Left kidney (tissue), 2 donors: ENCODE measurements around the gene GMPR. TPM values are rescaled to one million over a fixed set of nuclear protein-coding genes. Genes with fewer than 3 reads are reported as not detected.
A peak's percentile ranks its signal among the peaks of the same experiment; 100 is the strongest.

Source experiments
- DNase-seq: peaks from one replicate; pipeline ENCODE4 v3.0.0-alpha.2; 2013
- polyA plus RNA-seq: library from polyadenylated mRNA; unstranded; fragments of 120-200 nt; gene quantifications from one replicate; pipeline ENCODE4 v1.2.1, GENCODE V29; 2013; ENCODE audit not compliant: insufficient read length

Gene GMPR
- polyA plus RNA-seq, 1 donor: 4.7 TPM

DNA sequence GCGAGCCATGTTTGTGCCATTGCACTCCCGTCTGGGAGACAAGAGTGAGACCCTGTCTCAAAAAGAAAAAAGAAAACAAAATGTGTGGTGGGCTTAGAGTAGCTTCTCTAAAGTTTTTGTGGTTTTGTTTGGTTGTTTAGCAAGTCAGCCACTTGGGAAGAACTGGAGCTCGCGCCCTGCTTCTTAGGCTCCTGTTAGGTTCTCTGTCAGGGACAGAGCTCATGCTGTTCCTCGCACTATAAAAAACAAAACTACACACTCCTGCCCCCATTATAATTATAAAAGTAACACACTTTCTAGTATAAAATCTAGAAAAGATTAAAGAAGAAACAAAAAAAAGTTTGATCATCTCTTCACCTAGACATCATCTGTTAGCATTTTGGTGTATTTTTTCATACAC lies 33.0 kb downstream of the GMPR start:
- no peak for DNase-seq

DNA sequence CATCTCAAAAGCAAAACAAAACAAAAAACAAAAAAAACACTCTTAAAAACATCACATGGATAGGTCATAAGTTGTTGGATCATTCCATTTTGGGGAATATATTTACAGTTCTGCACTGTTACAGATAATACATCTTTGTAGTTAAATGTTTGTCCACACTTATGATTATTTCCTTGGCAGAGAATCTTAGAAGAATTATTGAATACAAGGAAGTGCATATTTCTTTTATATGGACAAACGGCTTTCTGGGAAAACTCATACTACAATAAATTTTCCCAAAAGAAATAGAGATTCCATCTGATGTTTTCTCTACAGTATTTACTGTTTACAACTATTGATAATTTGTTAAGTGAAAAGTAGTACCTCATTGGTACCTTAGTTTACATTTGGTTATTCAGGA lies 33.8 kb downstream of the GMPR start:
- no peak for DNase-seq

DNA sequence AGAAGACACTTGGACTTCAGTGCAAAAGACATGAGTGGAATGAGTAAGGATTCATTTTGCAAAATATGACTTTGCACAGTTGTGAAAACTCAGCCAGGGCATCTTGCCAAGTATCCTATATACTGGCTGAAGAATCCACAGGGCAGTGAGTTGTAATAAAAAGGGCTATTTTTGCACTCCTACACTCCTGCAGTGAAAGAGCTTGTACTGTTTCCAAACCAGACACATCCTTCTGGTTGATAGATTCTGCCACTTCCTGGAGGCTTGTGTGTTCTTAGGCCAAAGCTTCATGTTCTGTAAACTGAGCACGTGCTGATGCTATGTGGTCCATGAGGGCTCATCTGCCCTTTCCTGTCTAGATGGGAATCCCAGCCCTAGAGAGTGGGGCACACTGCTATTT lies 34.9 kb downstream of the GMPR start:
- no peak for DNase-seq

DNA sequence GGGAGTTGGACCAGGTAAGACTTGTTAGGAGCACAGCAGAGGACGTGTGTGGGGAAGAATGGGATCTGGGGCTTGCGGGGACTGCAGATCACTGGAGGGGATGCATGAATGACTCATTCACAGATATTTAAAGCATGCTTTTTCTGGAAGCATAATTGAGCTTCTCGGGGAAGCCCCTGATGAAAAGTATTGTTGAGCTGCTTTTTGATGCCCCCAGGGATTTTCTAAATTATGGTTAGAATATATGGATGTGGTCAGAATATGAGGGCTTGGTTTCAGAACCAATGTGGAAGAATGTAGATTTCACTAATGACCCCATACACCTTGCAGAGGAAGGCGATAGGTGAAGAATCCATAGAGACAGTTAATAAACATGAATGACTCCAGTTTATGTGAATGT lies 36.1 kb downstream of the GMPR start:
- DNase-seq: no peak

DNA sequence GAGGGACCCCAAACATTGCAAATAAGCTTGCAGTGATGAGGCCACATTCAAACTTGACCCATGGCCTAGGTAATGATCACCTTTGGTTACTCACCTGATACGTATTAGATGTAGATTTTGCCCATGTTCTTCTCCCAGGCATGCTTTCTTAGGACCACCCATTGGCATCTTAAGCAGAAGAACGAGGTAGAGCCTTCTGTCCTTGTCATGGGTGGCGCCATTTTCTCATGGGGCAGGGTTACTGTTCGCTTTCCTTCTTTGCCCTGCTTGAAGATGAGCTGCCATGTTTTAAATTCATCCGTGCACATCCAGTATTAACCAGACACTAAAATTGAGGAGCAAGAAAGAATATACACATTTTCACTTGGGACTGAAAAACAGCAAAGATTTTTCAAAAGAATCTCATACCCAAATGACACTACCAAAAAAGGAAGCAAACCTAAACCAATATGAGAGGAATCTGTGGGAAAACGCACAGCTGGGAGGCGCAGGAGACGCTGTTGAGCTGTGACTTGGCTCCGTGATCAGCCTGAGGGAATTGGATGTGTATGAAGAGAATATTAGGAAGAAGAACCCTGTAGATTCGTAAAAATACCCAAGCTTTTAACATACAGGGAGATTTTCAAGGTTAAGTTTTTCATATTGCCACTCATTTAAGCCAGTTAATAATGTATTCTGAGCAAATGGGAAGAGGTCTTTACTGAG lies 36.6 kb downstream of the GMPR start:
- no peak for DNase-seq

DNA sequence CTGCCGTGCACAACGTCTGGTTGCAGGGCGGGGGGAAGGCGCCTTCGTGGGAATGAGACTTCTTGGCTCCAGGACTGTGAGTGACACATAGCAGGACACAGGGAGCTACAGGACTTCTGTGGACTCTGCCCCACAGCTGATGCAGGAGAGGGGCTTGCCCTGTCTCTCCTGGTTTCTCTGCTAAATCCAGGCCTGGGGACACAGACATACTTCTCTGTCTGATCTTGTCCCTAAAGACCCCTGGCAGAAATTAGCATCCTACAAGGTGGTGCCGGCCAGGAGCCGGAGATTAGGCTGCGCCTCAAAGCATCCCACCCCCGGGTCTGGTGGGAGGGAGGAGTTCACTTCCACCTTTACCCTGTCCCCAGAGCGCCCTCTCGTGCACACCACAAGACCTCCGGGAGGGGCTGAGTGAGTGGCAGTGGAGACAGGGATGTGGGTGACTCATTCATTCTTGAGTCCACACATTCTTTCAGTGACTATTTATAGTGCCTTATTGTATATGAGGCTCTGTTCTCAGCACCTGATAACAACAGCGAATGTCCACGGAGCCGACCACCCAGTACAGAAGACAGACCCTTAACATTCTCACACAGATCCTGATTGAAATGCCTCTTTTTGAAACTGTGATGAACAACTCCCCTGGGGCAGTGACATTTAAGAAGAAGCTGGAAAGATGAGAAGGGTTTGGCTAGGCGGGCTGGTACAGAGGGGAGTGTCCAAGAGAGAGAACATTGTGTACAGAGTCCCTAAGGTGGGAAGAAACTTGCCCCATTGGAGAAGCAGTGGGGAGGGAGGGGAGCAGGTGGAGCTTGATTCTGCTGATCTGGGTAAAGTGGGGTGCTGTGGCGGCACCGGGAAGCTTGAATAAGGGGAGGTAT lies 39.0 kb downstream of the GMPR start:
- DNase-seq: no peak

DNA sequence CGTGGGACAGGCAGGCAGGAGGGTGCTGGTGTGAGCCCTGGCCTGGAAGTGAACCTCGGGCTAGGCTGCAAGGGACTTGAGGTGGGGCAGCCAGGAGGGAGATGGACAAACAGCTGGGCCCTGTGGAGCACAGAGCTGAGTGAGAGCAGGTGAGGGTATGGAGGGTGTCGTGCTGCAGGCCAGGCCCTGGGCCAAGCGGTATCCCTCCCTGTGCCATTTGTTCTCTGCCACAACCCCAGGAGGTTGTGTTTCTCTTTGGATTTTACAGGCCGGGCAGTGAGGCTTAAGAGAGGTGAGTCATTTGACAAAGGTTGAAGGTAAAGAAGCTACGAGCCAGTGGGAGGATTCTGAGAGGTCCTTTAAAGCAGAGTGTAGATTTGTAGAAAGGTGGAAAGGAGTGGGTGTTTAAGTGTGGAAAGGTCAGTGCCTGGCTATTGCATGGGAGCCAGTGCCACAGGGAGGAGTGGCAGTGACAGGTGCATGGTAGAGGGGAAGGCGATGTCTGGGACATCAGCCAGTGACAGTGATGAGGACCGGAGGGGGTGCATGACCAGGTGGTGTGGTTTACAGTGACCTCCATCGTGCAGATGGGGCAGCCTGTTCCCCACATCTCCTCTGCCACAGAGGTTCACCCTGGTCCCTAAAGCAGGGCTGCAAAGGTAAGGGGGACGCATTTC lies 39.8 kb downstream of the GMPR start:
- no peak for DNase-seq

DNA sequence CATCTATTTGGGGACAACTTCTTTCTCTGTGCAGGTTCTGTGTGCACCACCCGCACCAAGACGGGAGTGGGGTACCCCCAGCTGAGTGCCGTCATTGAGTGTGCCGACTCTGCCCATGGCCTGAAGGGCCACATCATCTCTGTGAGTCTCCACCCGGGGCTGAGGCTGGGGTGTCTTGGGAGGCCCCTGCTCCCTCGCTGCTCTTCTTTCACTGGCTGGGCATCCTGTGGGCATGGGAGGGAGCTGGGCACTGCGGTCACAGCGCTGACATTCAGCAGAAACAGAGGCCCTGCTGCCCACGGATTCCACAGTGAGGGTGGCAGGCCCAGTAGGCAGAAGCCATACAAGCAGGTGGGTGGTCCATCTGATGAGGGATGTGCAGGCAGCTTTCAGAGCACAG lies 40.4 kb downstream of the GMPR start:
- DNase-seq: no peak

DNA sequence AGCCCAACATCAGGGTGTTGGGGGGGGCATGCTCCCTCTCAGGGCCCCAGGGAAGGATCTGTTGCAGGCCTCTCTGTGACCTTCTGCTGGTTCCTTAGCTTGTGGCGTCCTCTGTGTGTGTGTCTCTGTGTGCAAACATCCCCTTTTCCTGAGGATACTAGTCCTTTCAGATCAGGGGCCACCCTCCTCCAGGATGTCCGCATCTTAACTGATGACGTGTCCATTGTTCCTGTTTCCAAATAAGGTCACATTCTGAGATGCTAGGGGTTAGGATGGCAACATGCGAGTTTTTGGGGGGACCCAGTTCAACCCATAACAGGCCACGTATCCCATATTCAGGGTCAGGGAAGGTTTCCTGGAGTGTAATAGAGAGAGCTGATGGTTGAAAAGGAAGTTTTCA lies 40.9 kb downstream of the GMPR start:
- no peak for DNase-seq

DNA sequence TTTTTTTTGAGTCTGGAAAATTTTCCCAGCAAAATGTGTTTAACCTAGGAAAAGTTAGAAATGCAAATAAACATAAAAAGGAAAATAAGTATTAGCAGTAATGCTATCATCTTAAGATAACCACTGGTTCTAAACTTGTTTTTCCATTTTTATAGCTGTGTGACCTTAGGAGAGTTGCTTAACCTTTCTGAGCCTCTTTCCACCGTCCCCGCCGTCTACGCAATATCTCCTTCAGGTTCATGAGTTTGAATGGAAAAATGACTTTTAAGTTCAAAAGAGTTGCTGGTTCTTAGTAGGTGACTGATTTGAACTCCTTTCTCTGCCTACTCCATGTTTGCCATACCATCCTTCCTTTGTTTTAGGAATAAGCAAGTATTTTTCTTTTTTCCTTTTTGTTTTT lies 44.0 kb downstream of the GMPR start:
- DNase-seq: no peak

DNA sequence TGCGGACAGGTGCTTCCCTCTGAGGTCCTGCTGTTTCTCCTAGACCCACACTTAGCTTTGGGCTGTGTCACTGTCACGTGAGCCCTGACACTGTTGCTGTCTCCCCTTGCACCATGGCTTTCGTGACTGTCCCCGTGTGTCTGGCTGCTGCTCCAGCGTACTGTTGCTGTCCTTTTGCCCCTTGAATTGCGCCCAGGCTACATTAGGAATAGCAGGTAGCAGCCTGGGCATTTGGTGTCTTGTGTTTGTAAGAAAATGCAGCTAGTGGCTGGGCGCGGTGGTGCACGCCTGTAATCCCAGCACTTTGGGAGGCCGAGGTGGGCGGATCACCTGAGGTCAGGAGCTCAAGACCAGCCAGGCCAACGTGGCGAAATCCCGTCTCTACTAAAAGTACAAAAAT lies 46.1 kb downstream of the GMPR start:
- DNase-seq: no peak

DNA sequence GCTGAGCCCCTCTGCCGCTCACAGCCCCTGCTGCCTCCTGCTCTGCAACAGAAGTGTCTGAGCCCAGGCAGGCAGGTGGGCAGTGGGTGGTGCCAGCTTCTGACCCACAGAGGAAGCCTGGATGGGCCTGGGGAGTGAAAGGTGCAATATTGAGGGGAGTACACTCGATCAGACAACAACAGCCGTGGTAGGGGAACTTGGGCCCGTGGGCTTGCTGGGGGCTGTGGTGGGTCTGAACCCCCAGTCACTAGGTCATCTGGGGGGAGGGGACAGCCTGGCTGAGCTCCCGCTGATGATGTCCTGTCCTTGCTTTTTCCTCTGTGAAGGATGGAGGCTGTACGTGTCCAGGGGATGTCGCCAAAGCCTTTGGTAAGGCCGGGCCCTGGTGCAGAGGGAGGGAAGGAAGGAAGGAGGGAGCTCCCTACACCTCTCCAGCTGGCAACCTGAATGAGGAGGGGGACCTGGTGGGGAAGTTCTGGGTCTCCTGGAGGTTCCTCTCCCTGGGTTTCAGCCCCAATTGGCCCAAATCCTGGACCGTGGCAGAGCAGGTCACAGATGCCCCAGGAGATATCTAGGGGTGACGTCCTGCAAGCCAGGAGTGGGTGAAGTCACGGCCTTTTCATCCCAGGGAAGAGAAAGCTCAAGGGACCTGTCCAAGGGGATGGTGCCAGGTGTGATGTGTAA lies 47.2 kb downstream of the GMPR start:
- DNase-seq: no peak

DNA sequence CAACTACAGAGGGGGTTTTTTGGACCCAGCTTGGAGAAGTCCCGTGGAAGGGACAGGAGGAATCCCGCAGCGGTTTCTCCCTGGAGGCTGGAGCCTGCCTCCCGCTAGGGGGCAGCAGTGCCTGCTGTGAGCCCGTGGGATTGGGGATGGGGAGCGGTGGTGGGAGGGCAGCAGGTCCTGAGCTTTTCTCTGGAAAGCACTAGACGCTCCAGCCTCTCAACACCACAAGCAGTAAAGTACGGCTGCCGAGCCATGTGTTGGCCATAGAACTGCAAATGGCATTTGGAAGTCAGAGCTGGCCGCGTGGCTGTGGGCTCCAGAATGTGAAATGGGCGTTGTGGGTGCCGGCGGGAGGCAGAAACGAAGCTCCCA lies 47.8 kb downstream of the GMPR start:
- peak; percentile 59 for DNase-seq

DNA sequence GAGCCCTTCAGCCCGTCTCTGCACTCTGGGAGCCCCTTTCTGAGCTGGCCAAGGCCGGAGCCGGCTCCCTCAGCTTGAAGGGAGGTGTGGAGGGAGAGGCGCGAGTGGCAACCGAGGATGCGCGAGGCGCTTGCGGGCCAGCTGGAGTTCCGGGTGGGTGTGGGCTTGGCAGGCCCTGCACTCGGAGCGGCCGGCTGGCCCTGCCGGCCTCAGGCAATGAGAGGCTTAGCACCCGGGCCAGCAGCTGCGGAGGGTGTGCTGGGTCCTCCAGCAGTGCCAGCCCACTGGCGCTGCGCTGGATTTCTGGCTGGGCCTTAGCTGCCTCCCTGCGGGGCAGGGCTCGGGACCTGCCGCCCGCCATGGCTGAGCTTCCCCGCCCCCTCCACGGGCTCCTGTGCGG lies 49.8 kb downstream of the GMPR start:
- DNase-seq: no peak

DNA sequence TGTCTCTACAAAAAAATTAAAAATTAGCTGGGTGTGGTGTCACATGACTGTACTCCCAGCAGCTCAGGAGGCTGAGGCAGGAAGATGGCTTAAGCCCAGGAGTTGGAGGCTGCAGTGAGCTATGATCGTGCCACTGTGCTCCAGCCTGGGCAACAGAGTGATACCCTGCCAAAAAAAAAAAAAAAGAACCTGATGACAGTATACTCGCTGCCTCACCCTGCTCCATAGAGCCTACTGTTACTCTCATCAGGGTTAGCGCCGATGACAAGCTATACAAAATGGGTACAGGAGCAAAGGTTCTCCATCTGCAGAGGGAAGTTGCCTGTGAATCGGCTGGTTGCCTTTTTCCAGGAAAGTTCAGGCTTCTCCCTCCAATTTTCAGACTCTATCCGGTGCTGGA lies 53.4 kb downstream of the GMPR start:
- no peak for DNase-seq

DNA sequence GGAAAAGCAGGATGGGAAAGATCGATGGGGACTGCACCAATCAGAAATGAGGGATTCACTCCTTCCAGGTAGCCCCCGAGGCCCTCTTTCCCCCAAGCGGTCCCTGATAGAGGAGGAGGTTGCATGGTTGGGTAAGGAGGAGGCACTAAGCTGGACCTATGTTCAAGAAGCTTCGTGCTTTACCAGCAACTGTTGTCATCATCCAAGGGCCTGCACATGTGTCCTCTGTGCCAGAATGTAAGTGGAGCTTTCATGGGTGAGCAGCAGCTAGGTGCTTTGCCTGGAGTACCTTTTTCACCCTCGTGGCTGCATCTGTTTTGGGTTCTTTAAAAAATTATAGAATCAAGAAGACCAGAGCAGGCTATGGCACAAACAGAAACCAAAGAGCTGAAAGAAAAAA lies 54.0 kb downstream of the GMPR start:
- no peak for DNase-seq

DNA sequence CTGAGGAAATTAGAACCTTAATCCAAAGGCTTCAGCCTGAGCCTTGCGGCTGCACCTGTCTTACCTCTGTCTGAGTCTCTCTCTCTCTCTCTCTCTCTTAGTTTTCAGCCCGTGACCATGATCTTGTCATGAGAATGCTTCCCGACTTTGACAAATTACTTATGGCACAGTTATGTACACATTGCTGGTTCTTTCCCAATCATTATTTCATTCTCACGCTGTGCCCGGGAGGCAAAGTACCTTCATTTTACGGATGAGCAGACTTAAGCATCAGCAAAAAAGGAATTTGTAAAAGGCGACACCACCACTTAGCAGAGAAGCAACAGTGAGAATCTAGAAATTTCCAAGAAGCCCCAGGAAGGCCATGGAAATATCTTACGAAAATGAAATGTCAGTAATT lies 54.6 kb downstream of the GMPR start:
- DNase-seq: no peak

DNA sequence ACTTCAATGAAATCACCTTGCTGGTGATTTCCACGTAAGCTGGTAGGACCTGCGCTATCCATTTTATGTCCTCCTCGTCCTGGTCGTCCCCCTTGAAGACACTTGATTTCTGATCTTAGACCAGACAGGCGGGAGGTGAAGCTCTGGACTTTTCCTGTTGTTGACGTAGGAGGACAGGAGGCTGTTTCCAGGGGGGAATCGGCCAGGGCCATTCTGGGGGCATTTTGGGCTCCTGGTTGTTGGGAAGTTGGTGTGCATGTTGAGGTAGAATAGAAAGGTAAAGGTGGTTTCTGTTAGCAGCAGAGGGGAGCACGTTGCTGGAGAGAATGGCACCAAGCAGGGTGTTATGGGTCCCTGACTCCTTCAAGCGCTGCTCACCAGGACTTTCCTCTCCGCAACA lies 56.0 kb downstream of the GMPR start:
- no peak for DNase-seq

DNA sequence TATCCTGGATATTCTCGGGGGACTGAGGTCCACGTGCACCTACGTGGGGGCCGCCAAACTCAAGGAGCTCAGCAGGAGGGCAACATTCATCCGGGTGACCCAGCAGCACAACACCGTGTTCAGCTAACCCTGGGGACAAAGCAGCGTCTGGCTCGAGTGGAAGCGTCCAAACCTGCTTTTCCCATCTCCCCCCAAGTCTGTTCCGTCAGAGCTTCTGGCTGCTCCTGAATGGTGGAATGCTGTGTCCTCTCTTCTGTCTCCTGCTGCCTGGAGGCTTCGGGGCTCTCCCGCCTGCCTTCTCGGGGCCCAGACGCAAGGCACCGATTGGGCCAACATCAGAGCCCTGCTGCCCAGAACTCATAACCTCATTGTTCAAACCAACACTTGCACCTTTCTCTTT lies 56.7 kb downstream of the GMPR start:
- DNase-seq: no peak

DNA sequence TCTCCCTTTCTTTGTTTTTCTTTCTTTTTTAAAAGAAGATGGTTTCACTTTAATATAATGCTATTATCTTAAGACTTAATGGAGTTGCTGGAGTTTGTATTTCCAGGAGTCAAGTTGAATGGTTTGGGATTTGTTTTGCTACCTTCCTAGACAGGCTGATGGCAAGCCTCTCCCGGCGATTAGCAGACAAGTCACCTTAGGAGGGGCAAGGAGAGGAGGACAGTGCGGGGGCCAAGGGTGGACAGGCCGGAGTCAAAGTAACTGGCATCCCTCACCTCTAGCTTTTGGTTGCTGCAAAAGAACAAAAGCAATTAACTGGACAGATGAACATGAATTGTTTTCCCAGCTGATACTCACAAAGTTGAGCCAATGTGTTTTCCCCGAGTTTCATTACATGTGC lies 57.1 kb downstream of the GMPR start:
- DNase-seq: no peak

DNA sequence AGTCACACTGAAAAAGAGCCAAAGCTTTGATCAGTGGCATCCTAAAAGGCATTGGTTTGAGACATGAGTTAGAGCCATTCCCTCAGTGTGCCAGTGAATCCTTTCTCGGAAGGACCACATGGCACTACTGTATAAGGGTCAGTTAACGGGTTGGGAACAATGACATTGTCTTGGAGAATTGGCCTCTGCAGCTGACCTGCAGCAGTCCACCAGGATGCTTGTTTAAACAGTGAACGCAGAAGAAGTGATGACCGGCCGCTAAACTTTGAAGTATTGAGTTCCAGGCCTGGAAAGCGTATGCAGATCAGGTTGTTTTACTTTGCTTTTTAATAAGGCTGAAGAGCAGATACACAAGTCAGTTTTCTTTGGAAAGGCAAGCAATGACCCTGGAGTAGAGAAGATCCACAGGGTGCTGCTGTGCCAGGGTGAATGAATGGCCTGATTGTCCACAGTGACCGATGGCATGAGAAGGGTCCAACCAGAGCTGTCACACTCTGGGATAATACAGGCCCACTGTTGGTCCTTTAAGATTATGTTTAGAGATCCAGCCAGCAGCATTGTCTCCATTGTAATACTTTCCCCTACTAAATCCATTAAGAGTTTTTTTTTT lies 57.8 kb downstream of the GMPR start:
- no peak for DNase-seq

DNA sequence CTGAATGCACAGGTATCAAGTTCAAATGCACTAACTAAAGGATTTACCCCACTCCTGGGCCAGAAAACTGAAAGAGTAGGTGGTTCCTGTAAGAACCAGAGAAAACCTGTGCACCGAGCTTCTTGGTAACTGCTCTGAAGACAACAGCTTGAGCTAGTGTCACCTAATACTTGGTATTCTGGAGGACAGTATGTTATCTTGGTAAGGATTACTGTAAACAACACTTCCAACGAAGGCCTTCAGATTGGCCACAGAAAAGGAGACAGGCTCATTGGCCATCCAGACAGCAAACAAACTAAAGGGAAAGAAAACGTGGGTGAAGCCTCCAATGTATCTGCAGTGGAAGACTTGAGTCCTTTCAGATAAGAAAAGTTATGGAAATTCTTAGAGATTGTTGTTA lies 61.5 kb downstream of the GMPR start:
- no peak for DNase-seq
